WTC11 (cell line): ENCODE results near the gene GLRX. TPM values are rescaled to one million over a fixed set of nuclear protein-coding genes. Genes with fewer than 3 reads are reported as not detected.

Experiments
- ATAC-seq: fragments of 200-7000 bp; cut with Tn5 transposase; 2 replicates; pipeline ENCODE4 v1.10.0; 2021; ENCODE audit warnings: mild to moderate bottlenecking, moderate library complexity
- CTCF ChIA-PET: fragments of 300-600 bp; sonication (Branson Sonifier 250); formaldehyde crosslinking; loops from one replicate; lab custom pipeline; 2021; ENCODE audit warnings: antibody characterized with exemption; lab: Charles Lee
- POLR2A ChIA-PET: fragments of 350-600 bp; sonication (Branson Sonifier 250); formaldehyde crosslinking; loops from one replicate; lab custom pipeline; 2021; ENCODE audit warnings: antibody characterized with exemption; lab: Charles Lee
- DNase-seq: peaks from one replicate; pipeline ENCODE4 v3.0.0; 2021; ENCODE audit warnings: low spot score
- H3K27ac Mint-ChIP-seq: 2 replicates; pipeline ENCODE4 v1.8.0; 2021; ENCODE audit warnings: mixed read lengths
- H3K27me3 Mint-ChIP-seq: 2 replicates; pipeline ENCODE4 v1.8.0; 2021; ENCODE audit warnings: low read depth, mild to moderate bottlenecking, moderate library complexity, mixed read lengths
- H3K36me3 Mint-ChIP-seq: 2 replicates; pipeline ENCODE4 v1.8.0; 2021; ENCODE audit warnings: mixed read lengths
- H3K4me1 Mint-ChIP-seq: 2 replicates; pipeline ENCODE4 v1.8.0; 2022; ENCODE audit warnings: mixed read lengths
- H3K4me3 Mint-ChIP-seq: 2 replicates; pipeline ENCODE4 v1.8.0; 2021; ENCODE audit warnings: mild to moderate bottlenecking, moderate library complexity, mixed read lengths
- H3K9me3 Mint-ChIP-seq: 2 replicates; pipeline ENCODE4 v1.8.0; 2021; ENCODE audit warnings: mixed read lengths
- ELF4 ChIP-seq: sonication (generic); formaldehyde crosslinking; IDR thresholded peaks from 2 replicates; pipeline ENCODE4 v1.8.1; 2022; ENCODE audit warnings: low read depth, mild to moderate bottlenecking, moderate library complexity, missing genetic modification reagents
- FOXK1 ChIP-seq: sonication (generic); formaldehyde crosslinking; IDR thresholded peaks from 2 replicates; pipeline ENCODE4 v1.8.0; 2022; ENCODE audit warnings: mild to moderate bottlenecking, moderate library complexity, missing genetic modification reagents
- FOXP1 ChIP-seq: sonication (generic); formaldehyde crosslinking; IDR thresholded peaks from 2 replicates; pipeline ENCODE4 v1.8.0; 2022; ENCODE audit warnings: missing genetic modification reagents, mild to moderate bottlenecking, moderate library complexity, borderline replicate concordance
- GABPB1 ChIP-seq: sonication (generic); formaldehyde crosslinking; IDR thresholded peaks from 2 replicates; pipeline ENCODE4 v1.8.1; 2023; ENCODE audit warnings: mild to moderate bottlenecking, missing genetic modification reagents
- GTF2I ChIP-seq: fragments of 250-450 bp; sonication (Bioruptor Pico); conservative IDR thresholded peaks from 2 replicates; pipeline ENCODE4 v1.4.0; 2021; ENCODE audit warnings: mild to moderate bottlenecking
- OVOL2 ChIP-seq: fragments of 250-450 bp; sonication (Bioruptor Pico); IDR thresholded peaks from 2 replicates; pipeline ENCODE4 v1.9.0; 2021; ENCODE audit warnings: mild to moderate bottlenecking, borderline replicate concordance
- RORB ChIP-seq: fragments of 250-450 bp; sonication (Bioruptor Pico); IDR thresholded peaks from 2 replicates; pipeline ENCODE4 v1.9.0; 2021; ENCODE audit warnings: mild to moderate bottlenecking
- SMAD4 ChIP-seq: sonication (generic); formaldehyde crosslinking; IDR thresholded peaks from 2 replicates; pipeline ENCODE4 v1.8.0; 2022; ENCODE audit warnings: mild to moderate bottlenecking, missing genetic modification reagents
- ZNF317 ChIP-seq: sonication (generic); formaldehyde crosslinking; IDR thresholded peaks from 2 replicates; pipeline ENCODE4 v1.8.1; 2023; ENCODE audit warnings: low read depth, mild to moderate bottlenecking, moderate library complexity, missing genetic modification reagents, borderline replicate concordance
- ZNF671 ChIP-seq: fragments of 250-450 bp; sonication (Bioruptor Pico); IDR thresholded peaks from 2 replicates; pipeline ENCODE4 v1.8.0; 2021; ENCODE audit warnings: mild to moderate bottlenecking
- total RNA-seq: library from RNA; stranded (reverse); gene quantifications from 3 replicates; pipeline ENCODE4 v1.2.3, GENCODE V29; 2021
- TF ChIP-seq, protein P1 (sequence below): sonication (generic); formaldehyde crosslinking; conservative IDR thresholded peaks from 2 replicates; pipeline ENCODE4 v1.8.1; 2022; ENCODE audit warnings: mild to moderate bottlenecking, missing genetic modification reagents
- TF ChIP-seq, protein P2 (sequence below): fragments of 200-600 bp; IDR thresholded peaks from 2 replicates; pipeline ENCODE4 v1.8.0; 2022; ENCODE audit warnings: antibody characterized with exemption
- TF ChIP-seq, protein P3 (sequence below): fragments of 250-450 bp; sonication (Bioruptor Pico); conservative IDR thresholded peaks from 2 replicates; pipeline ENCODE4 v1.9.0; 2021; ENCODE audit warnings: mild to moderate bottlenecking

GLRX gene
- total RNA-seq, 1 experiment from 2014 or later, result 15.9 TPM

DNA sequence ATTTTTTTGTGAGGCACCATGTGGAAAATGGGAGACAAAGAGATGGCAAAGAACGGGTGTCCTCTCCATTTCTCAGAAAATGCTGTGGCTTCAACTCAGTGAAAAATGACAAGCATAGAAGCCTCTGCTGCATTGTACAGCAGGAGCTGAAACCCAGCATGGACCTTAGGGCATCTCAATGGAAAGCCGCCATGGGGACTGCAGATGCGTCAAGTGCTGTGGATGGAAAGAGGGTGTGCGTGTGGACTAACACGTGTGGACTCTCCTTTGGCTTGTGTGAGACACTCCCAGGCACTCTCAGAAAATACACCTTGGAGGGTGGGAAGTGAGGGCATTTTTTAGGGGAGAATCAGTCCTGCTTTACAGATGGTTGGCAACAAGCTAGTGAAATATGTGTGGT lies 2.2 kb upstream of the GLRX start:
- H3K9me3 Mint-ChIP-seq, result no peaks in the 10 kb centered on the region
- ChIA-PET POLR2A (interaction anchor here (0.7 kb wide), 1 partner anchor 8 kb away, joined by 8 read pairs; no protein-coding TSS in a partner anchor), CTCF (interaction anchor here (1.2 to 1.5 kb wide), 2 partner anchors 10 to 43 kb away, joined by 4 read pairs; no protein-coding TSS in a partner anchor)
- H3K36me3 Mint-ChIP-seq, result no peaks in the 10 kb centered on the region
- no peak overlapping the region for H3K27ac Mint-ChIP-seq
- ATAC-seq (no peak), DNase-seq (no peak)
- no peak overlapping the region for H3K4me3 Mint-ChIP-seq
- H3K4me1 Mint-ChIP-seq, result peaks cover 34% of the 10 kb centered on the region
- H3K27me3 Mint-ChIP-seq, result no peaks in the 10 kb centered on the region; the same call in 1 of the 2 replicates
- no peak for TF ChIP-seq FOXK1 (CRISPR knock-in tag)

DNA sequence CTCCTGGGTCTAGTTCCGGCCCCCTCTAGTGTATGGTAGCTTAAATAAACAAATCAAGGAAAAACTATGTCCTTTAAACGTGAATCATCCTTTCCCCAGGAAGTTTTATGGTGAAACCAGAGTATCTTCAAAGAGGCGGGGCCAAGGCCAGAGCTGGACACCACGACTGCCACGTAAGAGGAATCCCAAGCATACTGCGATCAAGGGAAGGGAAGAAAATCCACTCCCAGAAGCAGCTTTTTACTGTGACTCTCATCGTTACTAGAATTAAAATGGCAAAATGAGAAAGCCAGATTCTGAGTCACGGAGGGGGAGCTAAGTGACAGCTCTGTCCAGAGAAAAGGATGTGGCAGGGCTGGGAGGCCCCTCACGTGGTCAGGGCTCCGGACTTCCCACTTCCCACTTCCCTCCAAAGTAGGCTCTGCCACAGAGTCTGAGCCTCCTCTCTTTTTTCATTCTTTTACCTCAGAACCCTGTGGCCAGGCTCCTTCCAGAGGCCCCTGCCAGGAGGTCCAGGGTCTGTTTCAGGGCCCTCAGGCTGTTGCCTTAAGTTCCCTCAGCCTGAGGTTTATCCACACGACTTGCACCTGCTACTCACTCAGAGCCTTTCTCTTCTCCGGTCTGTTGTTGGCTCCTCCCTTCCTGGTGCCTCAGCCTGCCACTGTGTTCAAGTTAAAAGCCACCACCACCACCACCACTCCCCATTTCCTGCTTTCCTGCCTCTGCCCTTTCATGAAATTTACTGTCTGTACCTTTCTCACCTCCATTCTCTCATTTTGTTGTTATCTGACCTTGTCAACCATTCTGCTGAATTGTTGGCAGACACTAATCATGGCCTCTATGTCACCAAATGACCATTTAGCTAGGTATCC lies 1.4 kb upstream of the GLRX start:
- ChIA-PET CTCF (interaction anchor here (1.5 to 2.1 kb wide), 3 partner anchors 8 to 43 kb away, joined by 4 to 8 read pairs (median 4); no protein-coding TSS in a partner anchor), POLR2A (interaction anchor here (1.7 to 2.8 kb wide), 2 partner anchors 14 to 93 kb away, joined by 5 to 11 read pairs; partner anchors contain the start of gene RHOBTB3)
- Mint-ChIP-seq H3K4me3 (0 out of 2 replicates have a peak overlapping the region, but pooled peaks have one; percentile 88), H3K4me1 (peaks cover 37% of the 10 kb centered on the region), H3K36me3 (no peaks in the 10 kb centered on the region), H3K27ac (peak overlapping the region; percentile 44; the same call in 1 of the 2 replicates), H3K27me3 (no peaks in the 10 kb centered on the region; the same call in 1 of the 2 replicates), H3K9me3 (no peaks in the 10 kb centered on the region)
- ATAC-seq, result peak; percentile 9
- no peak for DNase-seq
- TF ChIP-seq, protein P1, sequence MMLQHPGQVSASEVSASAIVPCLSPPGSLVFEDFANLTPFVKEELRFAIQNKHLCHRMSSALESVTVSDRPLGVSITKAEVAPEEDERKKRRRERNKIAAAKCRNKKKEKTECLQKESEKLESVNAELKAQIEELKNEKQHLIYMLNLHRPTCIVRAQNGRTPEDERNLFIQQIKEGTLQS (CRISPR knock-in tag), result no peak
- no peak for TF ChIP-seq RORB (CRISPR knock-in tag)

DNA sequence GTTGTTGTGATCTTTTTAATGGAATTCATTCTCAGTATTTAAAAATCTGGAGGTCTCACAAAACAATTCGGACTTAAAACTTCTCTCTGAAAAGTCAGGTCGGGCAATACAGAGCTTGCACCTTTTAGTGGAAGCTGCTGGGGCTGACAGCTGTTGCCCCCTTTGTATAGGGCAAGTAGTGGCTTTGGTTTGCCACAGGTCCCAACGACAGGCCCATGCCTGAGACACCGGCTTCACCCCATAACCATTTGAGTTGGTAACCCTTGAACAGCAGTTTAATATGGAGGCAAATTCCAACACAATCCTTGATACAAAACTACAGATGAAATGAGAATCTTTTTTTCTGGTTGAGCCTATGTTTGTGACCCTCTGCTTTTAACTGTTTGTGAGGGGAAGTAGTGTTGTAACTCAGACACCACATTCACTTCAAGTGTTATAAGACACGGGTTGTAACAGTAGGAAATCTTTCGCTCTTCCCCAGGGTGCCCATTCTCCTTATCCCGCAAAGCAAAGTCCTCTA lies 752 bp upstream of the GLRX start:
- no peak for ATAC-seq
- Mint-ChIP-seq H3K27me3 (no peaks in the 10 kb centered on the region; the same call in 1 of the 2 replicates), H3K27ac (0 out of 2 replicates have a peak overlapping the region, but pooled peaks have one; percentile 90)
- TF ChIP-seq GABPB1 (CRISPR knock-in tag) (peak; percentile 57; the same call in 1 of the 2 replicates), SMAD4 (no peak)
- TF ChIP-seq, all 79 proteins: peak for 1
- Mint-ChIP-seq H3K4me3 (peak overlapping the region; percentile 88), H3K4me1 (peaks cover 44% of the 10 kb centered on the region), H3K36me3 (no peaks in the 10 kb centered on the region), H3K9me3 (no peaks in the 10 kb centered on the region)
- POLR2A ChIA-PET, result interaction anchor here (1.7 to 2.8 kb wide), 3 partner anchors 11 to 92 kb away, joined by 5 to 11 read pairs (median 7); partner anchors contain the start of gene RHOBTB3
- no peak for DNase-seq
- CTCF ChIA-PET, result interaction anchor here (1.4 to 2.4 kb wide), 5 partner anchors 9 to 42 kb away, joined by 4 to 27 read pairs (median 4); no protein-coding TSS in a partner anchor

DNA sequence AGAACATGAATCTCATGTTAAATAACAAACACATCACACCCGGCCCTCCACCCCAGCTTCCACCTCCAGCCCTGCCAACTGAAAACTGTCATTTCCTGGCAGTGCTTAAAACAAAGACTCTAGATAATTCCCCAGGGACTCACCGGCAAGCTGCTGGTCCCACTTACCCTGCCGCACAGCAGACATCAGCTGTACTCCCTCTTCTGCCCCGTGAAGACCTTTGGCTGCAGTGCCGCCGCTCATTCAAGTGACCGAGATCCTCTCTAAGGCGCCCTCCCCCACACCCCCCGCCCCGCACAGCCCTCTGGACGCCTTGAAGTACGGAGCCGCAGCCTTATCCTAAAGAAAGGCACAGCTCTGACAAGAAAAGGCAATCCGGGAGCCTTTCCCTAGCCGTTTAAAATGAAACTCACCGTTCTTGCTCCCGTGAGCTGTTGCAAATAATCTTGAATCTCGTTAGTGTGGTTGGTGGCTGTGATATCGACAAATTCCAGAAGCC lies 434 bp downstream of the GLRX start:
- TF ChIP-seq OVOL2 (CRISPR knock-in tag), result no peak
- TF ChIP-seq, protein P2, sequence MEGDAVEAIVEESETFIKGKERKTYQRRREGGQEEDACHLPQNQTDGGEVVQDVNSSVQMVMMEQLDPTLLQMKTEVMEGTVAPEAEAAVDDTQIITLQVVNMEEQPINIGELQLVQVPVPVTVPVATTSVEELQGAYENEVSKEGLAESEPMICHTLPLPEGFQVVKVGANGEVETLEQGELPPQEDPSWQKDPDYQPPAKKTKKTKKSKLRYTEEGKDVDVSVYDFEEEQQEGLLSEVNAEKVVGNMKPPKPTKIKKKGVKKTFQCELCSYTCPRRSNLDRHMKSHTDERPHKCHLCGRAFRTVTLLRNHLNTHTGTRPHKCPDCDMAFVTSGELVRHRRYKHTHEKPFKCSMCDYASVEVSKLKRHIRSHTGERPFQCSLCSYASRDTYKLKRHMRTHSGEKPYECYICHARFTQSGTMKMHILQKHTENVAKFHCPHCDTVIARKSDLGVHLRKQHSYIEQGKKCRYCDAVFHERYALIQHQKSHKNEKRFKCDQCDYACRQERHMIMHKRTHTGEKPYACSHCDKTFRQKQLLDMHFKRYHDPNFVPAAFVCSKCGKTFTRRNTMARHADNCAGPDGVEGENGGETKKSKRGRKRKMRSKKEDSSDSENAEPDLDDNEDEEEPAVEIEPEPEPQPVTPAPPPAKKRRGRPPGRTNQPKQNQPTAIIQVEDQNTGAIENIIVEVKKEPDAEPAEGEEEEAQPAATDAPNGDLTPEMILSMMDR, result no peak
- TF ChIP-seq FOXP1, result no peak
- TF ChIP-seq ZNF317, result peak; percentile 86
- TF ChIP-seq ELF4 (CRISPR knock-in tag), result no peak
- no peak for TF ChIP-seq ZNF671 (CRISPR knock-in tag)
- no peak for TF ChIP-seq GTF2I (CRISPR knock-in tag)
- TF ChIP-seq, protein P3, sequence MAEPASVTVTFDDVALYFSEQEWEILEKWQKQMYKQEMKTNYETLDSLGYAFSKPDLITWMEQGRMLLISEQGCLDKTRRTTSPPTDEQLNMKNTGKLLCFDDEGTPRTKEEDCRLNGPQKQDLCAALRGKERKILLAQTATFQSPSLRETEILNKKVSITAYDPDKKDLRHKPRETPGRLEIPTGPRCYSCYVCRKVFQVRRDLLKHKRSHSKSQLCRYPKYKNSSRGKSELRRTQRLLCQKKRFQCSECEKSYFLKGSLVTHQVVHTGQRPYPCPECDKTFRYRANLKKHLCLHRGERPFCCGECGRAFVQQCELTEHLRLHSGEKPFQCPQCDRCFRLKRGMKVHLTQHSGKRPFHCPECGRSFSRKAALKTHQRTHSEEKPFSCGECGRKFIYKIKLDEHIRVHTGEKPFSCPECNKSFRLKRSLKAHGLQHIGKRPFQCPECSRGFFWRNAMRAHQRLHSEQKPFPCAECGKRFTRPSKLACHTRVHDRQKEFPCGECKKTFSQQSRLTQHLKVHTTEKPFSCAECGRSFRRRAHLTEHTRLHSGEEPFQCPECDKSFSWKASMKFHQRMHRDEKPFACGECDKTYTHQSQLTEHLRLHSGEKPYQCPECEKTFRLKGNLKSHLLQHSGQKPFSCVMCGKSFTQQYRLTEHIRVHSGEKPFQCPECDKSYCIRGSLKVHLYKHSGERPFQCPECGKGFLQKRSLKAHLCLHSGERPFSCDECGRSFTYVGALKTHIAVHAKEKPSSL (CRISPR knock-in tag), result no peak
- ChIA-PET CTCF (interaction anchor here (0.6 to 2.4 kb wide), 7 partner anchors 10 to 360 kb away, joined by 3 to 27 read pairs (median 4); partner anchors contain the start of gene RFESD), POLR2A (interaction anchor here (2.0 to 2.8 kb wide), 2 partner anchors 12 to 13 kb away, joined by 7 to 11 read pairs; no protein-coding TSS in a partner anchor)
- peak overlapping the region; percentile 90 for H3K27ac Mint-ChIP-seq
- H3K9me3 Mint-ChIP-seq, result no peaks in the 10 kb centered on the region
- H3K4me1 Mint-ChIP-seq, result peaks cover 56% of the 10 kb centered on the region
- DNase-seq, result peak; percentile 36
- H3K4me3 Mint-ChIP-seq, result peak overlapping the region; percentile 88
- no peaks in the 10 kb centered on the region; the same call in 1 of the 2 replicates for H3K27me3 Mint-ChIP-seq
- H3K36me3 Mint-ChIP-seq, result no peaks in the 10 kb centered on the region
- ATAC-seq, result peak; percentile 58
